Astrocyte (in vitro differentiated cells and primary cell): ENCODE results near the gene LRP1B. TPM values are rescaled to one million over a fixed set of nuclear protein-coding genes. Genes with fewer than 3 reads are reported as not detected.

Source experiments
- DNase-seq: peaks from one replicate; pipeline ENCODE4 v3.0.0-alpha.2; 2010; ENCODE audit warnings: low read depth
- FAIRE-seq: peaks from 2 replicates; lab custom pipeline; 2011; peaks lifted over from hg19 to GRCh38; lab: Jason Lieb, UNC
- H2AFZ ChIP-seq: 2 replicates; pipeline ENCODE4 v1.6.0; 2012; ENCODE audit warnings: low read depth, low read length, inconsistent platforms
- H3K27ac ChIP-seq: 2 replicates; pipeline ENCODE4 v1.5.1; 2011; ENCODE audit warnings: low read depth, low read length, inconsistent platforms
- H3K27me3 ChIP-seq: 2 replicates; pipeline ENCODE4 v1.6.0; 2011; ENCODE audit warnings: low read length, inconsistent platforms; ENCODE audit not compliant: insufficient read depth
- H3K36me3 ChIP-seq: 2 replicates; pipeline ENCODE4 v1.5.1; 2011; ENCODE audit warnings: low read length, inconsistent platforms; ENCODE audit not compliant: insufficient read depth
- H3K4me1 ChIP-seq: 2 replicates; pipeline ENCODE4 v1.5.1; 2011; ENCODE audit warnings: low read length, inconsistent platforms; ENCODE audit not compliant: insufficient read depth
- H3K4me2 ChIP-seq: 2 replicates; pipeline ENCODE4 v1.6.0; 2012; ENCODE audit warnings: low read length, inconsistent platforms
- H3K4me3 ChIP-seq: 2 replicates; pipeline ENCODE4 v1.5.1; 2011; ENCODE audit warnings: low read depth, mild to moderate bottlenecking, low read length, inconsistent platforms; ENCODE audit not compliant: insufficient read depth
- H3K79me2 ChIP-seq: 2 replicates; pipeline ENCODE4 v1.6.0; 2012; ENCODE audit warnings: mild to moderate bottlenecking, low read length, inconsistent platforms; ENCODE audit not compliant: insufficient read depth
- H3K9ac ChIP-seq: 2 replicates; pipeline ENCODE4 v1.6.0; 2012; ENCODE audit warnings: mild to moderate bottlenecking, low read length, inconsistent platforms
- H3K9me3 ChIP-seq: 2 replicates; pipeline ENCODE4 v1.5.1; 2012; ENCODE audit warnings: low read depth, mild to moderate bottlenecking, low read length, inconsistent platforms; ENCODE audit not compliant: insufficient read depth
- H4K20me1 ChIP-seq: 2 replicates; pipeline ENCODE4 v1.6.0; 2012; ENCODE audit warnings: low read length, inconsistent platforms; ENCODE audit not compliant: insufficient read depth
- H3K27ac Mint-ChIP-seq: one replicate; pipeline ENCODE4 v1.8.0; 2021; ENCODE audit warnings: mild to moderate bottlenecking, mixed read lengths; ENCODE audit not compliant: unreplicated experiment
- H3K27me3 Mint-ChIP-seq: one replicate; pipeline ENCODE4 v1.8.0; 2021; ENCODE audit warnings: low read depth, mixed read lengths; ENCODE audit not compliant: unreplicated experiment
- H3K36me3 Mint-ChIP-seq: one replicate; pipeline ENCODE4 v1.8.0; 2021; ENCODE audit warnings: low read depth, mixed read lengths; ENCODE audit not compliant: unreplicated experiment
- H3K4me1 Mint-ChIP-seq: one replicate; pipeline ENCODE4 v1.8.0; 2021; ENCODE audit warnings: low read depth, mixed read lengths; ENCODE audit not compliant: unreplicated experiment
- H3K4me3 Mint-ChIP-seq: one replicate; pipeline ENCODE4 v1.8.0; 2021; ENCODE audit warnings: mild to moderate bottlenecking, moderate library complexity, mixed read lengths; ENCODE audit not compliant: unreplicated experiment
- H3K9me3 Mint-ChIP-seq: one replicate; pipeline ENCODE4 v1.8.0; 2021; ENCODE audit warnings: mild to moderate bottlenecking, mixed read lengths; ENCODE audit not compliant: unreplicated experiment
- CTCF ChIP-seq: IDR thresholded peaks from 2 replicates; pipeline ENCODE4 v1.5.1; 2011; ENCODE audit warnings: low read depth, mild to moderate bottlenecking, inconsistent platforms, low read length, moderate library complexity; ENCODE audit not compliant: insufficient read depth
- EZH2 ChIP-seq: IDR thresholded peaks from 2 replicates; pipeline ENCODE4 v1.6.1; 2012; ENCODE audit warnings: mild to moderate bottlenecking, low read length, inconsistent platforms; ENCODE audit not compliant: insufficient read depth
- total RNA-seq: library from RNA; stranded (reverse); gene quantifications from 2 replicates; pipeline ENCODE4 v1.2.1, GENCODE V29; 2021

The LRP1B gene
- total RNA-seq, 1 donor from 2014 or later, result 1.5 TPM

- Mint-ChIP-seq H3K27ac (no peak overlapping the region), H3K4me3 (no peak overlapping the region), H3K4me1 (no peaks in the 10 kb centered on the region), H3K9me3 (no peaks in the 10 kb centered on the region), H3K36me3 (no peaks in the 10 kb centered on the region), H3K27me3 (no peaks in the 10 kb centered on the region)
- no peaks in the 10 kb centered on the region for H3K36me3 ChIP-seq
- H3K27ac ChIP-seq, result no peak overlapping the region
- no peak overlapping the region for H3K9ac ChIP-seq
- FAIRE-seq, result no peak
- no peaks in the 10 kb centered on the region for H3K79me2 ChIP-seq
- no peak overlapping the region for H2AFZ ChIP-seq
- H3K4me1 ChIP-seq, result no peaks in the 10 kb centered on the region
- no peak for TF ChIP-seq EZH2
- TF ChIP-seq CTCF, result no peak
- H3K4me3 ChIP-seq, result no peak overlapping the region
- H3K9me3 ChIP-seq, result no peaks in the 10 kb centered on the region
- H4K20me1 ChIP-seq, result no peaks in the 10 kb centered on the region
- H3K4me2 ChIP-seq, result no peak overlapping the region
- DNase-seq, result no peak
- no peaks in the 10 kb centered on the region for H3K27me3 ChIP-seq
These were observed 888.8 kb downstream of the LRP1B start for GRCh38 chr2:141242008-141242407.

GRCh38 chr2:141226560-141226959 lies 904.3 kb downstream of the LRP1B start:
- no peak overlapping the region for H3K27ac Mint-ChIP-seq
- H3K4me3 Mint-ChIP-seq, result no peak overlapping the region
- Histone ChIP-seq H4K20me1 (no peaks in the 10 kb centered on the region), H3K79me2 (no peaks in the 10 kb centered on the region), H3K4me2 (no peak overlapping the region), H2AFZ (no peak overlapping the region), H3K4me1 (no peaks in the 10 kb centered on the region), H3K36me3 (no peaks in the 10 kb centered on the region), H3K4me3 (no peak overlapping the region), H3K27ac (no peak overlapping the region), H3K27me3 (no peaks in the 10 kb centered on the region), H3K9ac (no peak overlapping the region), H3K9me3 (no peaks in the 10 kb centered on the region)
- FAIRE-seq (no peak), DNase-seq (no peak)
- H3K36me3 Mint-ChIP-seq, result no peaks in the 10 kb centered on the region
- H3K27me3 Mint-ChIP-seq, result no peaks in the 10 kb centered on the region
- H3K4me1 Mint-ChIP-seq, result no peaks in the 10 kb centered on the region
- TF ChIP-seq CTCF (no peak), EZH2 (no peak)
- H3K9me3 Mint-ChIP-seq, result peaks cover 4% of the 10 kb centered on the region

- Histone ChIP-seq H3K27me3 (no peaks in the 10 kb centered on the region), H3K4me2 (no peak overlapping the region), H3K79me2 (no peaks in the 10 kb centered on the region), H3K9me3 (no peaks in the 10 kb centered on the region), H3K9ac (no peak overlapping the region), H3K36me3 (no peaks in the 10 kb centered on the region), H3K27ac (no peak overlapping the region), H3K4me3 (no peak overlapping the region), H3K4me1 (no peaks in the 10 kb centered on the region), H2AFZ (no peak overlapping the region), H4K20me1 (no peaks in the 10 kb centered on the region)
- Mint-ChIP-seq H3K4me1 (no peaks in the 10 kb centered on the region), H3K9me3 (no peaks in the 10 kb centered on the region), H3K36me3 (no peaks in the 10 kb centered on the region), H3K27ac (no peak overlapping the region), H3K27me3 (no peaks in the 10 kb centered on the region), H3K4me3 (no peak overlapping the region)
- TF ChIP-seq CTCF, result no peak
- no peak for TF ChIP-seq EZH2
- DNase-seq (no peak), FAIRE-seq (no peak)
These were observed 923.8 kb downstream of the LRP1B start for GRCh38 chr2:141207036-141207385.
